Measurements from ENCODE around the gene FOXD2.
"Not testable (repeated sequence)": the region's sequence is repeated elsewhere in the genome, so short reads cannot be mapped to it uniquely, and the experiment has no call there.

The FOXD2 gene

GRCh38 chr1:47444562-47445465 is 7.0 kb downstream of the FOXD2 start:
- no peak for TF ChIP-seq CTCF (IDR thresholded peaks at IDR 0.05; ENCODE audit: low read depth, low read length)
- H3K4me3 ChIP-seq (ENCODE audit: low read depth, low read length): peak overlapping the region; percentile 38

DNA sequence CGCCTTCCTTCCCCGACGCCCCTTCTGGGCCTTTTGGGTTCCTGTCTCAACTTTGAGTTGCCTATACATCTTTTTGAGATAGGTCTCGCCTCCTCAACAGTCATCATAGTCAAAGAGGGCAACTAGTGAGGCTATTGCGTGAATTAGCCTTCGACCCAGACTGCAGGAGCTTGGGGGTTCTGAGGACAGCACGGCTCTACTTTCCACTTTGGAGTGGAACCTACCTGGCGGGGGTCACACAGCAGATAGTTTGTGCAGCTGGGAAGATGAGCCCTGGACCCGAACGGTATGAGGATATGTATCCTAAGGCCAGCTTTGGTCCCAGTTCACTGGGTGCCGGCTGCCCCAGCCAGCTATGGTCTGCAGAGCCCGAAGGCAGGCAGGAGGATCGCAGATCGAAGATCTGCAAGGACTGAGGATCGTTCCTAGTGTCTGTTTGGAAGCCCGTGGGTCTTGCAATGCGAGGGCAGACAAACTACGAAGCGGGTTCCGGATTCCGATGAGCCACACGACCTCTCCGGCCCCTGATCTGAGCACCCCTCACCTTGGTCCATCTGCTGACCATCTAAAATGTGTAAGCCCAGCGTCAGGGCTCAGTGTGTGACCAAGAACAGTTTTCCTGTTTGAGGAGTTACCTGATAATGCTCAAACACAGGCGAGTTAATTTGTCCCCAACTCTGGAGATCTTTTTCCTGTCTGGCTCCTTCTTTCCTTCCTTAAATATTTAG is 8.1 kb downstream of the FOXD2 start:
- H3K4me3 ChIP-seq (ENCODE audit: low read depth, low read length): no peak overlapping the region
- TF ChIP-seq CTCF (IDR thresholded peaks at IDR 0.05; ENCODE audit: low read depth, low read length): no peak

GRCh38 chr1:47448462-47449222 is 10.8 kb downstream of the FOXD2 start:
- H3K4me3 ChIP-seq (ENCODE audit: low read depth, low read length): no peak overlapping the region
- no peak for TF ChIP-seq CTCF (IDR thresholded peaks at IDR 0.05; ENCODE audit: low read depth, low read length)

DNA sequence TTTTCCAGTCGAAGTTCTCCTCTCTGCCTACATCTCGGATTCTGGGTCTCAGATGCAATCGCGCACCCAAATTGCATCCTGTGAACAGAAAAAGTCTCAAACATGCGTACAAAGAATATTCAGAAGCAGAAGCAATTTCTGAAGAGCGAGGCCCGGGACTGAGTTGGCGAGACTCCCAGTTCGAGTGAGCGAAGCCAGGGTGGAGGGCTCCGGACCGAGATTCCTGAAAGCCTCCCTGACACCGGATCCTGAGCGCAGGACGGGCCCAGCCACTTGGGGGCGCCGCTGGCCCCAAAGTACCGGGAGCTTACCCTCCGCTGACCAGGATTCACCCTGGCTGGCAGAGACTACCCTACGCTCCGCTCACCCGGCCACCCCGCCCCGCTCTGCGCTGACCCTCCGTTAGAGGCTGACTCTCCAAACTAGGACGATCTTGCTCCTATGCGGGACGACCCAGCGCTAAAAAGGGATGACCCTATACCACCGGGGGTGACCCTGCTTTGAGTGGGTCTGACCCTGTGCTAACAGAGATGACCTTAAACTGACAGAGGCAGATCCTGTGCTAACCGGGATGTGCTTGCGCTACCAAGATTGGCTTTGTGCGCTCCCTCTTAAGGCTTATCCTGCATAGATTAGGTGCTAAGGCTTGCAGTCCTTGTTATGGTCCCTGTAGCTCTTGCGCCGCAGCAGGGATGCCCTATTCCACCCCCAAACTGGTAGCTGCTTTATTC is 12.1 kb downstream of the FOXD2 start:
- TF ChIP-seq CTCF (IDR thresholded peaks at IDR 0.05; ENCODE audit: low read depth, low read length): peak; percentile 38; the same call in 1 of the 2 replicates
- no peak overlapping the region for H3K4me3 ChIP-seq (ENCODE audit: low read depth, low read length)

- no peak for TF ChIP-seq CTCF (IDR thresholded peaks at IDR 0.05; ENCODE audit: low read depth, low read length)
- no peak overlapping the region for H3K4me3 ChIP-seq (ENCODE audit: low read depth, low read length)
Observed at GRCh38 chr1:47450606-47451005, 12.8 kb downstream of the FOXD2 start.

GRCh38 chr1:47452426-47452825 is 14.6 kb downstream of the FOXD2 start:
- H3K4me3 ChIP-seq (ENCODE audit: low read depth, low read length): no peak overlapping the region
- TF ChIP-seq CTCF (IDR thresholded peaks at IDR 0.05; ENCODE audit: low read depth, low read length): no peak

- not testable (repeated sequence) for H3K4me3 ChIP-seq (ENCODE audit: low read depth, low read length)
Observed at GRCh38 chr1:47453910-47454309, 16.1 kb downstream of the FOXD2 start.

Data from WI38 (cell line).